Osteoblast (primary cell): ENCODE measurements around the gene TARBP2. TPM values are rescaled to one million over a fixed set of nuclear protein-coding genes. Genes with fewer than 3 reads are reported as not detected.

Source experiments
- DNase-seq: peaks from one replicate; pipeline ENCODE4 v3.0.0; 2011; ENCODE audit warnings: low spot score, mixed read lengths; ENCODE audit not compliant: insufficient read length; ENCODE audit errors: missing footprints
- H2AFZ ChIP-seq: 2 replicates; pipeline ENCODE4 v1.6.0; 2011; ENCODE audit warnings: mild to moderate bottlenecking, low read length
- H3K27ac ChIP-seq: 2 replicates; pipeline ENCODE4 v1.5.1; 2011; ENCODE audit warnings: mild to moderate bottlenecking, low read depth, low read length, moderate library complexity
- H3K27me3 ChIP-seq: 2 replicates; pipeline ENCODE4 v1.6.0; 2012; ENCODE audit warnings: mild to moderate bottlenecking, control low read depth, inconsistent platforms, low read length, moderate library complexity; ENCODE audit not compliant: insufficient read depth
- H3K36me3 ChIP-seq: 2 replicates; pipeline ENCODE4 v1.5.1; 2011; ENCODE audit warnings: mild to moderate bottlenecking, low read length, control low read depth, moderate library complexity; ENCODE audit not compliant: insufficient read depth
- H3K4me1 ChIP-seq: 2 replicates; pipeline ENCODE4 v1.5.1; 2011; ENCODE audit warnings: mild to moderate bottlenecking, low read length, control low read depth, moderate library complexity; ENCODE audit not compliant: insufficient read depth
- H3K4me2 ChIP-seq: 2 replicates; pipeline ENCODE4 v1.6.0; 2011; ENCODE audit warnings: mild to moderate bottlenecking, low read length; ENCODE audit not compliant: insufficient read depth
- H3K4me3 ChIP-seq: fragments of 200-600 bp; sonication (generic); 3 replicates; pipeline ENCODE4 v1.5.1; 2012; ENCODE audit warnings: mild to moderate bottlenecking, low read length, inconsistent platforms; ENCODE audit not compliant: insufficient read depth
- H3K79me2 ChIP-seq: 2 replicates; pipeline ENCODE4 v1.6.0; 2012; ENCODE audit warnings: mild to moderate bottlenecking, low read length, control low read depth, inconsistent platforms; ENCODE audit not compliant: insufficient read depth
- H3K9me3 ChIP-seq: 2 replicates; pipeline ENCODE4 v1.5.1; 2011; ENCODE audit warnings: low read depth, low read length, control low read depth
- H4K20me1 ChIP-seq: 2 replicates; pipeline ENCODE4 v1.6.0; 2012; ENCODE audit warnings: mild to moderate bottlenecking, low read length, control low read depth; ENCODE audit not compliant: insufficient read depth
- CTCF ChIP-seq: IDR thresholded peaks from 2 replicates; pipeline ENCODE4 v1.5.1; 2011; ENCODE audit warnings: mild to moderate bottlenecking, low read depth, low read length, moderate library complexity; ENCODE audit errors: extremely low read depth
- total RNA-seq: library from RNA; depleted of rRNA; stranded (reverse); fragments of >200 nt; gene quantifications from 2 replicates; pipeline ENCODE4 v1.2.3, GENCODE V29; 2012

TARBP2 gene
- total RNA-seq, 1 donor: 35.5 TPM

DNA sequence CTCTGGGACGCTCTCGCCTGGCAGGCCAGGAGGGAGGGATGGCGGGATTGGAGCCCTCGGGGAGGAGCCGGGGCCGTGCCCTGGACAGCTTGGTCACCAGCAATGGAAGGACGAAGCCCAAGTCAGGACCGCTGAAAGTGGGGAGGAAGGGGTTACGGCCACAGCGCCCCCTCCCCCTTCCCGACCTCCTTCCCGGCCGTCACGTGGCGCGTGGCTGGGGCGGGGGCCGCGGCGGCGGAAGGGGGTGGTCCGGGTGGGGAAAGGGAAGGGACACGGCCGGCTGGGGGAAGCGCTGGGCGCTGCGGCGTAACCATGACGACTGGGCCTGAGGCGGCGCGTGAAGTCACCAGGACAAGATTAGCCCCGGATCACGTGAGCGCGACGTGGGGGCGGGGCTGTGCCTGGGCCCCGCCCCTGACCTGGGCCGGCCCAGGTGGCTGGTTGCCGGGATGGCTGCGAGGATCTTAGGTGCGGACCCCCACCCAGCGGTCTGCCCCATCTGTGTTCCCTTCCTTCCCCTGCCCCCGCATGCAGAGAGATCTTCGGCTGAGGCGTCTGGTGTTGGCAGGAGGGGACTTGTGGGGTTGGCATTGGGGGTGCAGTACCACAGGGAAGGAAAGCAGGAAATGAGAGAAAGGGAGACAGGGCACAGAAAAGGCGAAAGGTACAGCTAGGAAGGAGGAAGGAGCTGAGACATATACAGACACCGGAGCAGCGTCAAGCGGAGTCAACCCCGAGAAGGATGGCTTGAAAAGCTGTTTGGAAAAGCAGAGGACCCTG lies 8.1 kb upstream of the TARBP2 start:
- peak overlapping the region; percentile 76 for H3K4me3 ChIP-seq
- peak overlapping the region; percentile 77 for H2AFZ ChIP-seq
- no peak for TF ChIP-seq CTCF
- peaks cover 6% of the 10 kb centered on the region for H3K36me3 ChIP-seq
- peaks cover 64% of the 10 kb centered on the region for H3K79me2 ChIP-seq
- peak overlapping the region; percentile 87 for H3K4me2 ChIP-seq
- peak overlapping the region; percentile 74 for H3K27ac ChIP-seq
- H3K4me1 ChIP-seq: peaks cover 18% of the 10 kb centered on the region
- no peaks in the 10 kb centered on the region for H3K27me3 ChIP-seq
- peak; percentile 97 for DNase-seq
- H3K9me3 ChIP-seq: no peaks in the 10 kb centered on the region
- H4K20me1 ChIP-seq: peaks cover 2% of the 10 kb centered on the region

- TF ChIP-seq CTCF: no peak
- peaks cover 4% of the 10 kb centered on the region for H3K36me3 ChIP-seq
- no peaks in the 10 kb centered on the region for H3K27me3 ChIP-seq
- no peak for DNase-seq
- H4K20me1 ChIP-seq: no peaks in the 10 kb centered on the region
- peak overlapping the region; percentile 74 for H3K27ac ChIP-seq
- peak overlapping the region; percentile 76 for H3K4me3 ChIP-seq
- H3K4me2 ChIP-seq: peak overlapping the region; percentile 87
- peak overlapping the region; percentile 77 for H2AFZ ChIP-seq
- H3K79me2 ChIP-seq: peaks cover 70% of the 10 kb centered on the region
- peaks cover 25% of the 10 kb centered on the region for H3K4me1 ChIP-seq
- H3K9me3 ChIP-seq: no peaks in the 10 kb centered on the region
These were observed 7.3 kb upstream of the TARBP2 start for GRCh38 chr12:53493610-53494391.

GRCh38 chr12:53495903-53496751 lies 5.0 kb upstream of the TARBP2 start:
- Histone ChIP-seq H3K27me3 (no peaks in the 10 kb centered on the region), H3K4me1 (peaks cover 37% of the 10 kb centered on the region), H3K9me3 (no peaks in the 10 kb centered on the region), H3K79me2 (peaks cover 62% of the 10 kb centered on the region), H2AFZ (no peak overlapping the region), H4K20me1 (no peaks in the 10 kb centered on the region), H3K36me3 (peaks cover 4% of the 10 kb centered on the region), H3K4me2 (peak overlapping the region; percentile 6), H3K27ac (peak overlapping the region; percentile 17), H3K4me3 (no peak overlapping the region)
- DNase-seq: peak; percentile 78
- no peak for TF ChIP-seq CTCF
